H9 (cell line): ENCODE measurements around the gene KCNJ15. TPM values are rescaled to one million over a fixed set of nuclear protein-coding genes. Genes with fewer than 3 reads are reported as not detected.

Source experiments
- DNase-seq: peaks from one replicate; pipeline ENCODE4 v3.0.0-alpha.2; 2017
- H2AFZ ChIP-seq: one replicate; pipeline ENCODE4 v1.6.1; 2013; ENCODE audit warnings: mild to moderate bottlenecking, low read length, control low read depth, moderate library complexity
- H2AK5ac ChIP-seq: 2 replicates; pipeline ENCODE4 v1.6.1; 2013; ENCODE audit warnings: low read length, control low read depth, mixed read lengths; ENCODE audit not compliant: insufficient read length
- H2BK120ac ChIP-seq: one replicate; pipeline ENCODE4 v1.6.1; 2013; ENCODE audit warnings: low read depth, mild to moderate bottlenecking, low read length, control low read depth, inconsistent platforms; ENCODE audit not compliant: poor library complexity, severe bottlenecking
- H2BK12ac ChIP-seq: 2 replicates; pipeline ENCODE4 v1.6.1; 2013; ENCODE audit warnings: low read length, control low read depth, mixed read lengths, low read depth; ENCODE audit not compliant: insufficient read length
- H2BK15ac ChIP-seq: 2 replicates; pipeline ENCODE4 v1.6.1; 2013; ENCODE audit warnings: low read depth, low read length, control low read depth
- H2BK20ac ChIP-seq: one replicate; pipeline ENCODE4 v1.6.1; 2013; ENCODE audit warnings: low read depth, mild to moderate bottlenecking, low read length, control low read depth, inconsistent platforms; ENCODE audit not compliant: poor library complexity, severe bottlenecking
- H2BK5ac ChIP-seq: 2 replicates; pipeline ENCODE4 v1.6.1; 2013; ENCODE audit warnings: low read length, control low read depth, mixed read lengths; ENCODE audit not compliant: insufficient read length
- H3K14ac ChIP-seq: 2 replicates; pipeline ENCODE4 v1.6.1; 2013; ENCODE audit warnings: low read length, control low read depth; ENCODE audit not compliant: insufficient read depth
- H3K18ac ChIP-seq: 2 replicates; pipeline ENCODE4 v1.6.1; 2013; ENCODE audit warnings: low read depth, mild to moderate bottlenecking, mixed read lengths, low read length, control low read depth; ENCODE audit not compliant: insufficient read length
- H3K23ac ChIP-seq: 2 replicates; pipeline ENCODE4 v1.6.1; 2013; ENCODE audit warnings: low read length, control low read depth, mixed read lengths, low read depth; ENCODE audit not compliant: insufficient read length
- H3K23me2 ChIP-seq: 2 replicates; pipeline ENCODE4 v1.6.1; 2013; ENCODE audit warnings: low read depth, mild to moderate bottlenecking, mixed read lengths, low read length, control low read depth; ENCODE audit not compliant: insufficient read length, poor library complexity, severe bottlenecking
- H3K27ac ChIP-seq: 2 replicates; pipeline ENCODE4 v1.5.1; 2013; ENCODE audit warnings: low read length, control low read depth, mixed read lengths, low read depth; ENCODE audit not compliant: insufficient read length
- H3K27me3 ChIP-seq: 2 replicates; pipeline ENCODE4 v1.6.1; 2013; ENCODE audit warnings: low read length, control low read depth, inconsistent platforms; ENCODE audit not compliant: insufficient read depth
- H3K4ac ChIP-seq: 2 replicates; pipeline ENCODE4 v1.6.1; 2013; ENCODE audit warnings: low read depth, mild to moderate bottlenecking, control low read depth, inconsistent platforms, low read length, moderate library complexity
- H3K4me1 ChIP-seq: 2 replicates; pipeline ENCODE4 v1.6.1; 2013; ENCODE audit warnings: low read length, control low read depth, inconsistent platforms; ENCODE audit not compliant: insufficient read depth
- H3K4me2 ChIP-seq: 2 replicates; pipeline ENCODE4 v1.6.1; 2013; ENCODE audit warnings: low read length, control low read depth, mixed read lengths; ENCODE audit not compliant: insufficient read length, insufficient read depth
- H3K56ac ChIP-seq: 2 replicates; pipeline ENCODE4 v1.6.1; 2013; ENCODE audit warnings: low read depth, mild to moderate bottlenecking, mixed read lengths, low read length, control low read depth; ENCODE audit not compliant: insufficient read length
- H3K79me1 ChIP-seq: 2 replicates; pipeline ENCODE4 v1.6.1; 2013; ENCODE audit warnings: low read depth, mild to moderate bottlenecking, moderate library complexity, low read length, control low read depth, inconsistent platforms; ENCODE audit not compliant: insufficient read depth, poor library complexity, severe bottlenecking
- H3K79me2 ChIP-seq: 2 replicates; pipeline ENCODE4 v1.6.1; 2013; ENCODE audit warnings: low read length, control low read depth, inconsistent platforms; ENCODE audit not compliant: insufficient read depth
- H3K9ac ChIP-seq: 2 replicates; pipeline ENCODE4 v1.6.1; 2013; ENCODE audit warnings: low read length, control low read depth, mixed read lengths; ENCODE audit not compliant: insufficient read length; ENCODE audit errors: extremely low read depth
- H3K9me3 ChIP-seq: one replicate; pipeline ENCODE4 v1.6.1; 2013; ENCODE audit warnings: low read depth, low read length, inconsistent platforms; ENCODE audit not compliant: control insufficient read depth
- H3T11ph ChIP-seq: one replicate; pipeline ENCODE4 v1.6.1; 2013; ENCODE audit warnings: mild to moderate bottlenecking, low read length, control low read depth, inconsistent platforms
- H4K20me1 ChIP-seq: one replicate; pipeline ENCODE4 v1.6.1; 2013; ENCODE audit not compliant: control insufficient read depth, insufficient read length, insufficient read depth
- H4K5ac ChIP-seq: 2 replicates; pipeline ENCODE4 v1.6.1; 2013; ENCODE audit warnings: low read depth, mild to moderate bottlenecking, mixed read lengths, low read length, control low read depth; ENCODE audit not compliant: insufficient read length
- H4K8ac ChIP-seq: replicated peaks from 2 replicates; pipeline ENCODE4 v1.6.1; 2013; ENCODE audit warnings: low read length, control low read depth, mixed read lengths, low read depth; ENCODE audit not compliant: insufficient read length
- H4K91ac ChIP-seq: 2 replicates; pipeline ENCODE4 v1.6.1; 2013; ENCODE audit warnings: low read depth, mild to moderate bottlenecking, moderate library complexity, mixed read lengths, low read length, control low read depth; ENCODE audit not compliant: insufficient read length
- H3K27ac Mint-ChIP-seq, 3 experiments: 2 replicates in 2 of 3; 3 replicates in 1 of 3; pipeline ENCODE4 v1.8.0; 2020 to 2021; ENCODE audit warnings: mixed read lengths in 3 of 3, mild to moderate bottlenecking in 1 of 3, moderate library complexity in 1 of 3
- H3K27me3 Mint-ChIP-seq: 2 replicates; pipeline ENCODE4 v1.8.0; 2021; ENCODE audit warnings: low read depth, mild to moderate bottlenecking, moderate library complexity, mixed read lengths
- H3K36me3 Mint-ChIP-seq, 3 experiments: 2 replicates in 2 of 3; 3 replicates in 1 of 3; pipeline ENCODE4 v1.8.0; 2020 to 2021; ENCODE audit warnings: low read depth in 3 of 3, mixed read lengths in 3 of 3; ENCODE audit not compliant: insufficient read depth in 1 of 3
- H3K4me1 Mint-ChIP-seq, 2 experiments: 2 replicates each; pipeline ENCODE4 v1.8.0; 2020; ENCODE audit warnings: mixed read lengths in 2 of 2
- H3K4me3 Mint-ChIP-seq, 2 experiments: 2 replicates in 1 of 2; 3 replicates in 1 of 2; pipeline ENCODE4 v1.8.0; 2020 to 2021; ENCODE audit warnings: mild to moderate bottlenecking in 2 of 2, mixed read lengths in 2 of 2, moderate library complexity in 1 of 2
- H3K9me3 Mint-ChIP-seq, 2 experiments: 2 replicates in 1 of 2; 3 replicates in 1 of 2; pipeline ENCODE4 v1.8.0; 2020; ENCODE audit warnings: mild to moderate bottlenecking in 2 of 2, mixed read lengths in 2 of 2, moderate library complexity in 1 of 2
- WGBS: extraction: QIAGEN DNeasy Blood & Tissue Kit; methylation state at CpG from one replicate; pipeline ENCODE4 v1.1.7; 2013; ENCODE audit warnings: missing lambda C conversion rate, low lambda C conversion rate, mixed read lengths; ENCODE audit not compliant: insufficient read length; ENCODE audit errors: extremely low coverage; 5-methylcytosine and 5-hydroxymethylcytosine counted together
- total RNA-seq: library from RNA; stranded (reverse); gene quantifications from 2 replicates; pipeline ENCODE4 v1.2.1, GENCODE V29; 2021
- TF ChIP-seq, protein P1 (sequence below): fragments of 200-600 bp; sonication (generic); conservative IDR thresholded peaks from 3 replicates; pipeline ENCODE4 v1.8.0; 2021; ENCODE audit warnings: antibody characterized with exemption, mild to moderate bottlenecking

KCNJ15 gene
- total RNA-seq, 1 experiment from 2014 or later, result not detected

DNA sequence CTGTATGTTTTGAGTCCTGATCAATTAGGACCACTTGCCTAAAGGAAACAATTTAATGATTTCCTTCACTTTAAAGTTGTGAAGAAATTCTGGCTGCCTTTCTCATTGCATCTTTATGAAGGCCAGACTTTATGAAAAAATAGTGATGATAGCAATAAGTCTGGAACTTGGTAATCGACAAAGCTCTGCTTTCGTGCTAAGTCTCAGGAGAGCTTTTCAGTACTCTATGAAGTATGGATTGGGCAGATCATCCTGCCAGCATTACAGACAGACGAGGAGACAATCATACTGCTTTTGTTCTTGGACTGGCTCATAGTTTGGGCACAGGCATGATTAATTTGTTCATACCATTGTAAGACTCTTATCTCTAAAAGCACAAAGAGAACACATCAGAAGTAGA lies 45.5 kb upstream of the KCNJ15 start:
- Histone ChIP-seq H3K9ac (no peak overlapping the region), H4K91ac (no peak overlapping the region), H3K9me3 (no peaks in the 10 kb centered on the region), H2AFZ (no peak overlapping the region), H4K5ac (no peak overlapping the region), H2BK12ac (no peak overlapping the region), H4K20me1 (no peaks in the 10 kb centered on the region), H2BK120ac (no peak overlapping the region), H3K27ac (no peak overlapping the region), H3K56ac (no peak overlapping the region), H3K4me2 (no peak overlapping the region), H3K4ac (no peak overlapping the region), H3K14ac (no peak overlapping the region), H2BK15ac (no peak overlapping the region), H4K8ac (no peak overlapping the region), H3K4me1 (no peaks in the 10 kb centered on the region), H2AK5ac (no peak overlapping the region), H2BK5ac (no peak overlapping the region), H3K23ac (no peak overlapping the region), H3T11ph (no peak overlapping the region), H3K18ac (no peak overlapping the region), H3K27me3 (no peaks in the 10 kb centered on the region), H3K79me2 (no peaks in the 10 kb centered on the region), H2BK20ac (no peak overlapping the region), H3K23me2 (no peaks in the 10 kb centered on the region), H3K79me1 (no peaks in the 10 kb centered on the region)
- no CpG with 5 or more reads among the region's 3 CpGs for WGBS
- H3K9me3 Mint-ChIP-seq, result peaks cover 14 to 15% of the 10 kb centered on the region in 2 experiments
- peaks cover 1 to 17% (median 2%) of the 10 kb centered on the region in 3 experiments; a peak in 5 of 7 replicates for H3K36me3 Mint-ChIP-seq
- no peak overlapping the region for H3K27ac Mint-ChIP-seq
- H3K4me1 Mint-ChIP-seq, result peaks cover 0 to 3% of the 10 kb centered on the region in 2 experiments; a peak in 2 of 4 replicates
- TF ChIP-seq, protein P1, sequence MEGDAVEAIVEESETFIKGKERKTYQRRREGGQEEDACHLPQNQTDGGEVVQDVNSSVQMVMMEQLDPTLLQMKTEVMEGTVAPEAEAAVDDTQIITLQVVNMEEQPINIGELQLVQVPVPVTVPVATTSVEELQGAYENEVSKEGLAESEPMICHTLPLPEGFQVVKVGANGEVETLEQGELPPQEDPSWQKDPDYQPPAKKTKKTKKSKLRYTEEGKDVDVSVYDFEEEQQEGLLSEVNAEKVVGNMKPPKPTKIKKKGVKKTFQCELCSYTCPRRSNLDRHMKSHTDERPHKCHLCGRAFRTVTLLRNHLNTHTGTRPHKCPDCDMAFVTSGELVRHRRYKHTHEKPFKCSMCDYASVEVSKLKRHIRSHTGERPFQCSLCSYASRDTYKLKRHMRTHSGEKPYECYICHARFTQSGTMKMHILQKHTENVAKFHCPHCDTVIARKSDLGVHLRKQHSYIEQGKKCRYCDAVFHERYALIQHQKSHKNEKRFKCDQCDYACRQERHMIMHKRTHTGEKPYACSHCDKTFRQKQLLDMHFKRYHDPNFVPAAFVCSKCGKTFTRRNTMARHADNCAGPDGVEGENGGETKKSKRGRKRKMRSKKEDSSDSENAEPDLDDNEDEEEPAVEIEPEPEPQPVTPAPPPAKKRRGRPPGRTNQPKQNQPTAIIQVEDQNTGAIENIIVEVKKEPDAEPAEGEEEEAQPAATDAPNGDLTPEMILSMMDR, result no peak
- no peak overlapping the region for H3K4me3 Mint-ChIP-seq
- H3K27me3 Mint-ChIP-seq, result peaks cover 6% of the 10 kb centered on the region
- no peak for DNase-seq
